Measurements from ENCODE around the gene RTF2. TPM values are rescaled to one million over a fixed set of nuclear protein-coding genes. Genes with fewer than 3 reads are reported as not detected.

Gene RTF2
- total RNA-seq, 2 experiments from 2014 or later: 63.6 to 72.7 TPM

DNA sequence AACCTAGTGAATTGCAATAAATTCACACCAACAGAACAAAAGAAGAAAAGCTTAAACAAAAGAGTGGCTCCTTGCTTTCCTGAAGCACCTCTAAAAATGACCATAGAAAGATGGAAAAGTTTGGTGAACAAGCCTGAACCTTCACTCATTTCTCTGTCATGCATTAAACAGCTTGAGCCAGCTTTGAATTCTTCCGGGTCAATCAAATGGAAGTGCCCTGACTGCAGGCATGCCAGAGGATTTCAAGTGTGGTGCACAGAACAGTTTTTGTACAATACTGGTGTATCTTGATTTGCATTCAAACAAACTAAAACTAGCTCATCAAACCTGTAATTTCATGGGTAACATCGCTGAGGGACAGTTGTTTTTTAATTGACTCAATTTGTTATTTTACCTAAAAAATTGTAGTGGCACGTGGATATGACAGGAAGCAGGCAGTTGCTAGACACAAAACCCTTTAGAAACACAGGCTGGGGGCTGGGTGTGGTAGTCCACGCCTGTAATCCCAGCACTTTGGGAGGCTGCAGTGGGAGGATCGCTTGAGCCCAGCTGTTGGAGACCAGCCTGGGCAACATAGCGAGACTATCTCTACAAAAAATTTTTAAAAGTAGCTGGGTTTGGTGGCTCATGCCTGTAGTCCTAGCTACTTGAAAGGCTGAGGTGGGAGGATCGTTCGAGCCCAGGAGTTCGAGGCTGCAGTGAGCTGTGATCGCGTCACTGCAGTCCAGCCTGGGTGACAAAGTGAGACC is 47.3 kb upstream of the RTF2 start:
- H3K27ac ChIP-seq (ENCODE audit: low read depth, low read length, poor library complexity, severe bottlenecking): no peak overlapping the region
- H3K36me3 ChIP-seq (ENCODE audit: insufficient read depth, low read length): no peaks in the 10 kb centered on the region
- no peaks in the 10 kb centered on the region for H3K79me2 ChIP-seq (ENCODE audit: insufficient read depth, low read depth, low read length)
- H3K4me1 ChIP-seq (ENCODE audit: insufficient read depth, low read length, poor library complexity, severe bottlenecking): no peaks in the 10 kb centered on the region
- H3K9me3 ChIP-seq (ENCODE audit: low read length): no peaks in the 10 kb centered on the region
- H4K20me1 ChIP-seq (ENCODE audit: insufficient read depth, low read length): no peaks in the 10 kb centered on the region
- intact Hi-C loops (cut with micrococcal nuclease; ENCODE audit: unreplicated experiment): no loop called here
- TF ChIP-seq, protein P1, sequence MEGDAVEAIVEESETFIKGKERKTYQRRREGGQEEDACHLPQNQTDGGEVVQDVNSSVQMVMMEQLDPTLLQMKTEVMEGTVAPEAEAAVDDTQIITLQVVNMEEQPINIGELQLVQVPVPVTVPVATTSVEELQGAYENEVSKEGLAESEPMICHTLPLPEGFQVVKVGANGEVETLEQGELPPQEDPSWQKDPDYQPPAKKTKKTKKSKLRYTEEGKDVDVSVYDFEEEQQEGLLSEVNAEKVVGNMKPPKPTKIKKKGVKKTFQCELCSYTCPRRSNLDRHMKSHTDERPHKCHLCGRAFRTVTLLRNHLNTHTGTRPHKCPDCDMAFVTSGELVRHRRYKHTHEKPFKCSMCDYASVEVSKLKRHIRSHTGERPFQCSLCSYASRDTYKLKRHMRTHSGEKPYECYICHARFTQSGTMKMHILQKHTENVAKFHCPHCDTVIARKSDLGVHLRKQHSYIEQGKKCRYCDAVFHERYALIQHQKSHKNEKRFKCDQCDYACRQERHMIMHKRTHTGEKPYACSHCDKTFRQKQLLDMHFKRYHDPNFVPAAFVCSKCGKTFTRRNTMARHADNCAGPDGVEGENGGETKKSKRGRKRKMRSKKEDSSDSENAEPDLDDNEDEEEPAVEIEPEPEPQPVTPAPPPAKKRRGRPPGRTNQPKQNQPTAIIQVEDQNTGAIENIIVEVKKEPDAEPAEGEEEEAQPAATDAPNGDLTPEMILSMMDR (conservative IDR thresholded peaks at IDR 0.05; ENCODE audit: low read length): no peak
- TF ChIP-seq EZH2phosphoT487 (IDR thresholded peaks at IDR 0.05; ENCODE audit: borderline replicate concordance, low read depth, low read length): no peak
- no peak overlapping the region for H3K4me2 ChIP-seq (ENCODE audit: low read length)
- POLR2A ChIA-PET: interaction anchor here (0.9 kb wide), 1 partner anchor 9 kb away, joined by 4 read pairs; the partner anchor contains the start of gene CASS4
- BruUV-seq (replicated peaks): no TSS peak
- CTCF ChIA-PET (ENCODE audit: unreplicated experiment): no interaction called here
- H3K9me2 ChIP-seq (ENCODE audit: insufficient read depth, low read length): no peaks in the 10 kb centered on the region
- DNase-seq (ENCODE audit: low spot score): no peak
- H2AFZ ChIP-seq (ENCODE audit: low read length): no peak overlapping the region
- no peak overlapping the region for H3K4me3 ChIP-seq (ENCODE audit: low read depth, low read length, poor library complexity, severe bottlenecking)

DNA sequence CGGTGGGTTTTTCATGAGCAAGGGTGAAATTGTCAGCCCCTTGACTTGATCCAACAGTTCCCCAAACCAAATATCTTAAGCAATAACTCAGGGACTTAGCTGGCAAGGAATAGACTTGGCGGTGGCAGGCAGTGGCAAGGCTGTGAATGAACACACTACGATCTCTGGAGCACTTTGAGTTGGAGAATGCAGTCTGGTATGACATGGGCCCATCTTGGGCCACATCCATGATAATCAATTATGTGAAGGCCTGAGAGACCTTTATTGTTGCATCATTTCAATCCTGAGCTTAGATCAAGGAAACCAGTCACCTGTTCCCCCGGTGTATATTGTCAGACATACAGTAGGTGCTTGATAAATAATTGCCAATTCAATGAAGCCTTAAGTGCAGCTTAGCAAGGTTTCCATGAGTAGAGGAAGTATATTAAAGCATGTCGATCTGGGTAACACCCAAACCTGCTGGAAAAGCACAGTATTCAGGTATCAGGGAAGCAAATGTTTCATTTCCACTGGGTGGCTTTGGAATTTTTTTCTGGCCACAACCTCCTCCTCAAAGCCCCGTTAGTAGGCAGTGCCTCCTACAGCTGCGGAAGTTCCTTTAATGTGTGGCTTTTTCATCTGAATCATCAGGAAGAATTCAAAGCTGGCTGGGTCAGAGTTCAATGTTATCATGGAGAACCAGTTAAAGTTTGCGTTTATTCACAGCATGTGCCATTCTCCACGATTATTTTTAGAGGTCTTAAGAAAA is 46.2 kb upstream of the RTF2 start:
- ChIA-PET CTCF (ENCODE audit: unreplicated experiment) (no interaction called here), POLR2A (no interaction called here)
- H3K36me3 ChIP-seq (ENCODE audit: insufficient read depth, low read length): no peaks in the 10 kb centered on the region
- H3K9me2 ChIP-seq (ENCODE audit: insufficient read depth, low read length): no peaks in the 10 kb centered on the region
- H3K4me1 ChIP-seq (ENCODE audit: insufficient read depth, low read length, poor library complexity, severe bottlenecking): no peaks in the 10 kb centered on the region
- no peak for DNase-seq (ENCODE audit: low spot score)
- no peak overlapping the region for H2AFZ ChIP-seq (ENCODE audit: low read length)
- no peaks in the 10 kb centered on the region for H3K79me2 ChIP-seq (ENCODE audit: insufficient read depth, low read depth, low read length)
- no peak overlapping the region for H3K27ac ChIP-seq (ENCODE audit: low read depth, low read length, poor library complexity, severe bottlenecking)
- no peaks in the 10 kb centered on the region for H3K9me3 ChIP-seq (ENCODE audit: low read length)
- no peak overlapping the region for H3K4me2 ChIP-seq (ENCODE audit: low read length)
- no peak overlapping the region for H3K4me3 ChIP-seq (ENCODE audit: low read depth, low read length, poor library complexity, severe bottlenecking)
- no TSS peak for BruUV-seq (replicated peaks)
- intact Hi-C loops (cut with micrococcal nuclease; ENCODE audit: unreplicated experiment): no loop called here
- no peaks in the 10 kb centered on the region for H4K20me1 ChIP-seq (ENCODE audit: insufficient read depth, low read length)
- TF ChIP-seq, protein P1 (conservative IDR thresholded peaks at IDR 0.05; ENCODE audit: low read length): no peak
- no peak for TF ChIP-seq EZH2phosphoT487 (IDR thresholded peaks at IDR 0.05; ENCODE audit: borderline replicate concordance, low read depth, low read length)

DNA sequence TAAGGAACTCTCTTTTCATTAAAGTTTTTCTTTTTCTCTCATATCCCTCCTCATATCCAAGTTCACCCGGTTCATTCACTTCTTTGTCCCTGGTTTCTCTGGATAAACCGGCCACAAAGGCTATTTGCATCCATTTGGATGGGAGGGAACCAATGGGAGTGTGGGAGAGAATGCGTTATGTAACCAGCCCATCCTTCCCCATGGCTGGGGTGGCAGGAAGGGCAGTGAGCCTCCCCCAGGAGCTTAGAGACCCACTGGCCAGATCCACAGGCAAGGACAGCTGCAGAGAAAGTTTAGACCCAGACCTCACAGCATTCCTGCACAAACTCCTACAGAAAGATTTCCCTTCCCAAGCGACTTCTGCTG is 45.6 kb upstream of the RTF2 start:
- no TSS peak for BruUV-seq (replicated peaks)
- ChIA-PET CTCF (ENCODE audit: unreplicated experiment) (no interaction called here), POLR2A (no interaction called here)
- Histone ChIP-seq H2AFZ (ENCODE audit: low read length) (no peak overlapping the region), H3K9me2 (ENCODE audit: insufficient read depth, low read length) (no peaks in the 10 kb centered on the region), H3K4me2 (ENCODE audit: low read length) (no peak overlapping the region), H3K4me1 (ENCODE audit: insufficient read depth, low read length, poor library complexity, severe bottlenecking) (no peaks in the 10 kb centered on the region), H4K20me1 (ENCODE audit: insufficient read depth, low read length) (no peaks in the 10 kb centered on the region), H3K79me2 (ENCODE audit: insufficient read depth, low read depth, low read length) (no peaks in the 10 kb centered on the region), H3K4me3 (ENCODE audit: low read depth, low read length, poor library complexity, severe bottlenecking) (no peak overlapping the region), H3K27ac (ENCODE audit: low read depth, low read length, poor library complexity, severe bottlenecking) (no peak overlapping the region), H3K9me3 (ENCODE audit: low read length) (no peaks in the 10 kb centered on the region), H3K36me3 (ENCODE audit: insufficient read depth, low read length) (no peaks in the 10 kb centered on the region)
- DNase-seq (ENCODE audit: low spot score): no peak
- intact Hi-C loops (cut with micrococcal nuclease; ENCODE audit: unreplicated experiment): no loop called here
- TF ChIP-seq, protein P1 (conservative IDR thresholded peaks at IDR 0.05; ENCODE audit: low read length): no peak
- no peak for TF ChIP-seq EZH2phosphoT487 (IDR thresholded peaks at IDR 0.05; ENCODE audit: borderline replicate concordance, low read depth, low read length)

Measured in OCI-LY7 (cell line).